Tibial nerve (tissue), 4 donors: ENCODE results near the gene PRRG3. TPM values are rescaled to one million over a fixed set of nuclear protein-coding genes. Genes with fewer than 3 reads are reported as not detected.

Experiments
- DNase-seq, 2 donors: peaks; one replicate each; pipeline ENCODE4 v3.0.0-alpha.2; 2019; ENCODE audit warnings: low spot score in 2 of 2
- H3K27ac ChIP-seq, 4 donors: fragments of 200-600 bp; sonication (generic) in 3 of 4; one replicate each; pipeline ENCODE4 v1.5.1; 2017 to 2019; ENCODE audit warnings: mild to moderate bottlenecking in 1 of 4
- H3K27me3 ChIP-seq, 2 donors: fragments of 200-600 bp; sonication (generic) in 1 of 2; one replicate each; pipeline versions ENCODE4 v1.5.1 to v1.6.0; 2017 to 2019
- H3K36me3 ChIP-seq, 3 donors: fragments of 200-600 bp; sonication (generic); one replicate each; pipeline ENCODE4 v1.5.1; 2018 to 2019
- H3K4me1 ChIP-seq, 4 donors: fragments of 200-600 bp; sonication (generic) in 3 of 4; one replicate each; pipeline ENCODE4 v1.5.1; 2017 to 2019
- H3K4me3 ChIP-seq, 4 donors: fragments of 200-600 bp; sonication (generic) in 3 of 4; one replicate each; pipeline ENCODE4 v1.5.1; 2017 to 2019; ENCODE audit warnings: mild to moderate bottlenecking in 1 of 4, moderate library complexity in 1 of 4
- H3K9me3 ChIP-seq, 4 donors: fragments of 200-600 bp; sonication (generic) in 3 of 4; one replicate each; pipeline ENCODE4 v1.5.1; 2017 to 2019
- EP300 ChIP-seq, 2 donors: sonication (generic); formaldehyde crosslinking; IDR thresholded peaks; one replicate each; pipeline ENCODE4 v1.6.1; 2017; ENCODE audit warnings: antibody characterized with exemption in 2 of 2, mild to moderate bottlenecking in 1 of 2
- POLR2A ChIP-seq, 2 donors: fragments of 450-650 bp; IDR thresholded peaks; one replicate each; pipeline ENCODE4 v1.6.1; 2017; ENCODE audit warnings: antibody characterized with exemption in 2 of 2, mild to moderate bottlenecking in 2 of 2, moderate library complexity in 2 of 2
- WGBS, 2 donors: methylation state at CpG; one replicate each; pipeline ENCODE4 v1.1.5; 2018; 5-methylcytosine and 5-hydroxymethylcytosine counted together
- total RNA-seq, 4 donors: library from RNA; depleted of rRNA; stranded (reverse); fragments of >200 nt; gene quantifications; one replicate each; pipeline ENCODE4 v1.1.0, GENCODE V29; 2016
- TF ChIP-seq, protein P1 (sequence below), 5 experiments: fragments of 200-600 bp in 3 of 5; fragments of 450-650 bp in 2 of 5; sonication (generic) in 3 of 5; IDR thresholded peaks; one replicate each; pipeline ENCODE4 v1.5.1; 2016 to 2019; ENCODE audit warnings: antibody characterized with exemption in 5 of 5, mild to moderate bottlenecking in 3 of 5, moderate library complexity in 2 of 5

The PRRG3 gene
- total RNA-seq, 4 donors from 2014 or later: 14.0 to 55.7 (median 15.9) TPM

DNA sequence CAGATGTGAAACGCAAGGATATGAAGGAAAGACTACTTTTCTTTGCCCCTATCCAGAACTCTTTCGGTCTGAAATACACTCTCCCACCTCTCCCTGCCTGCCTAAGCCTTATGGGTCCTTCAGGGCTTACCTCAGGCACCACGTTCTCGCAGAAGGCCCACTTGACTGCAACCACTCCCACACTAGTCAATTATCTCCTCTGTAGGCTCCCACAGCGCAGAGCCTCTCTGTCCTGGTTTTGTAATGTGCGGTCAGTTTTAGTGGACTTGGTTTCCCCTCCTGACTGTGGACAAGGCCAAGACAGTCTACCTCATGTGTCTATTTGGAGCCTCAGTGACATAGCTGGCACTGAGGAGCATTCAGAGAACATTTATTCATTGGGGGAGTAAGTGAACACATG is 50.4 kb downstream of the PRRG3 start:
- 70 to 94% methylated on average over 6 of the region's 6 CpGs for WGBS, 2 donors
- TF ChIP-seq, protein P1, sequence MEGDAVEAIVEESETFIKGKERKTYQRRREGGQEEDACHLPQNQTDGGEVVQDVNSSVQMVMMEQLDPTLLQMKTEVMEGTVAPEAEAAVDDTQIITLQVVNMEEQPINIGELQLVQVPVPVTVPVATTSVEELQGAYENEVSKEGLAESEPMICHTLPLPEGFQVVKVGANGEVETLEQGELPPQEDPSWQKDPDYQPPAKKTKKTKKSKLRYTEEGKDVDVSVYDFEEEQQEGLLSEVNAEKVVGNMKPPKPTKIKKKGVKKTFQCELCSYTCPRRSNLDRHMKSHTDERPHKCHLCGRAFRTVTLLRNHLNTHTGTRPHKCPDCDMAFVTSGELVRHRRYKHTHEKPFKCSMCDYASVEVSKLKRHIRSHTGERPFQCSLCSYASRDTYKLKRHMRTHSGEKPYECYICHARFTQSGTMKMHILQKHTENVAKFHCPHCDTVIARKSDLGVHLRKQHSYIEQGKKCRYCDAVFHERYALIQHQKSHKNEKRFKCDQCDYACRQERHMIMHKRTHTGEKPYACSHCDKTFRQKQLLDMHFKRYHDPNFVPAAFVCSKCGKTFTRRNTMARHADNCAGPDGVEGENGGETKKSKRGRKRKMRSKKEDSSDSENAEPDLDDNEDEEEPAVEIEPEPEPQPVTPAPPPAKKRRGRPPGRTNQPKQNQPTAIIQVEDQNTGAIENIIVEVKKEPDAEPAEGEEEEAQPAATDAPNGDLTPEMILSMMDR (IDR thresholded peaks at IDR 0.05): no peak
- TF ChIP-seq EP300 (IDR thresholded peaks at IDR 0.05) (no peak), POLR2A (IDR thresholded peaks at IDR 0.05) (no peak)

DNA sequence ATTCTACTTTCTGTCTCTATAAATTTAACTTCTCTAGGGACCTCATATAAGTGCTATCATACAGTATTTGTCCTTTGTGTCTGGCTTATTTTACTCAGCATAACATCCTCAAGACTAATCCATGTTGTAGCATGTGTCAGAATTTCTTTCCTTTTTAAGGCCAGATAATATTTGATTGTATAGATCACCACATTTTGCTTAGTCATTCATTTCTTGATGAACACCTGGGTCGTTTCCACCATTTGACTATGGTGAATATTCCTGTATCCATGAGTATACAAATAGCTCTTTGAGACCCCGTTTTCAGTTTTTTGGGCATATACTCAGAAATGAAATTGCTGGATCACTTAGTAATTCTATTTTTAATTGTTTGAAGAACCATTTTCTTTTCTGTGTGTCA is 51.2 kb downstream of the PRRG3 start:
- TF ChIP-seq POLR2A (IDR thresholded peaks at IDR 0.05) (no peak), EP300 (IDR thresholded peaks at IDR 0.05) (no peak)
- TF ChIP-seq, protein P1 (IDR thresholded peaks at IDR 0.05): no peak

More for the DNA sequence above, 50.4 kb downstream of the PRRG3 start:
- Histone ChIP-seq H3K27ac (no peak overlapping the region), H3K36me3 (no peaks in the 10 kb centered on the region), H3K9me3 (no peaks in the 10 kb centered on the region), H3K27me3 (peaks cover 0 to 3% of the 10 kb centered on the region in 2 donors), H3K4me3 (no peak overlapping the region), H3K4me1 (no peaks in the 10 kb centered on the region)
- DNase-seq: no peak

DNA sequence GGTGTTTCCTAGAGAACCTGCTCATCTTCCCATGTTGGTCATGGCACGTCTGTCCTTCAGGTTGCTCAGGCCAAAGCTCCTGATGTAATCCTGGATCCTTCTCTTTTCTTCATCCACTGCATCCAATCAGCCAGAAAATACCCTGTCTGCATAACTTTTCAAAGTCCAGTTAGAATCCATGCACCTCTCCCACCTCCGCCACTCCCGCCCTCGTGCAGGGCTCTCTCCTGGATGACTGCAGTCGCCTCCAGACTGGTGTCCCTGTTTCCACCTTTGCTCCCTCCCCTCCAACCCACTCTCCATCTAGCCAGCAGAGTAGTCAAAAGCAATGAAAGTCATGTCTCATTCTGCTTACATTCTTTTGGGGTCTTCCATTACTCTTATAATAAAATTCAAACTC is 55.3 kb downstream of the PRRG3 start:
- Histone ChIP-seq H3K27me3 (peaks cover 0 to 12% of the 10 kb centered on the region in 2 donors), H3K4me1 (peaks cover 0 to 11% (median 0%) of the 10 kb centered on the region in 4 donors), H3K4me3 (no peak overlapping the region), H3K27ac (no peak overlapping the region), H3K9me3 (no peaks in the 10 kb centered on the region), H3K36me3 (no peaks in the 10 kb centered on the region)
- 92 to 96% methylated on average over 5 of the region's 5 CpGs for WGBS, 2 donors
- TF ChIP-seq POLR2A (IDR thresholded peaks at IDR 0.05) (no peak), EP300 (IDR thresholded peaks at IDR 0.05) (no peak)
- TF ChIP-seq, protein P1 (IDR thresholded peaks at IDR 0.05): no peak
- no peak for DNase-seq

More for the DNA sequence above, 51.2 kb downstream of the PRRG3 start:
- no peaks in the 10 kb centered on the region for H3K36me3 ChIP-seq
- H3K27me3 ChIP-seq: peaks cover 0 to 11% of the 10 kb centered on the region in 2 donors
- no peak overlapping the region for H3K4me3 ChIP-seq
- no peak for DNase-seq
- no peaks in the 10 kb centered on the region for H3K4me1 ChIP-seq
- H3K27ac ChIP-seq: no peak overlapping the region
- H3K9me3 ChIP-seq: no peaks in the 10 kb centered on the region
- WGBS, 2 donors: 34 to 80% methylated on average over 2 of the region's 2 CpGs

DNA sequence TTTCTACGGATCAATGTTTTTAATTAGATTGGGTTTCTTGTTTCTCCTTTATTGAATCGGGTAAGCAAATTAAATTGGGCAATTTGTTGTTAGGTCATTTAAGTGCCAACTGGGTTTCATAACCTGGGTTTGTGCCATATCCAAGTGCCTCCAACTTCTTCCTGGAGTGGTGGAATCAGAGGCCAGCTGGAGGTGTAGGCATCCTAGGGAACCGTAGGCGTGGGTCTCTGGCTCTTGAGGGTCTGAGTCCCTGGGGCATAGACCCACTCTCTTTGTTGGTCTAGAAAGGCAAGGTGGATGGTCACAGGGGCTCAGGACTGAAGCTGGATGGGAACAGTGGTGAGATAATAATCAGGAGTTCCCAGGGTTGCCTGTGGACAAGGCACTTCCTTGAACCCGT is 57.6 kb downstream of the PRRG3 start:
- TF ChIP-seq EP300 (IDR thresholded peaks at IDR 0.05): no peak
- TF ChIP-seq, protein P1 (IDR thresholded peaks at IDR 0.05): no peak
- TF ChIP-seq POLR2A (IDR thresholded peaks at IDR 0.05): no peak
- WGBS, 2 donors: 67 to 68% methylated on average over 5 of the region's 5 CpGs
- no peak for DNase-seq
- Histone ChIP-seq H3K36me3 (no peaks in the 10 kb centered on the region), H3K27me3 (peaks cover 0 to 12% of the 10 kb centered on the region in 2 donors), H3K4me1 (peaks cover 0 to 11% (median 0%) of the 10 kb centered on the region in 4 donors), H3K27ac (no peak overlapping the region), H3K9me3 (no peaks in the 10 kb centered on the region), H3K4me3 (no peak overlapping the region)

DNA sequence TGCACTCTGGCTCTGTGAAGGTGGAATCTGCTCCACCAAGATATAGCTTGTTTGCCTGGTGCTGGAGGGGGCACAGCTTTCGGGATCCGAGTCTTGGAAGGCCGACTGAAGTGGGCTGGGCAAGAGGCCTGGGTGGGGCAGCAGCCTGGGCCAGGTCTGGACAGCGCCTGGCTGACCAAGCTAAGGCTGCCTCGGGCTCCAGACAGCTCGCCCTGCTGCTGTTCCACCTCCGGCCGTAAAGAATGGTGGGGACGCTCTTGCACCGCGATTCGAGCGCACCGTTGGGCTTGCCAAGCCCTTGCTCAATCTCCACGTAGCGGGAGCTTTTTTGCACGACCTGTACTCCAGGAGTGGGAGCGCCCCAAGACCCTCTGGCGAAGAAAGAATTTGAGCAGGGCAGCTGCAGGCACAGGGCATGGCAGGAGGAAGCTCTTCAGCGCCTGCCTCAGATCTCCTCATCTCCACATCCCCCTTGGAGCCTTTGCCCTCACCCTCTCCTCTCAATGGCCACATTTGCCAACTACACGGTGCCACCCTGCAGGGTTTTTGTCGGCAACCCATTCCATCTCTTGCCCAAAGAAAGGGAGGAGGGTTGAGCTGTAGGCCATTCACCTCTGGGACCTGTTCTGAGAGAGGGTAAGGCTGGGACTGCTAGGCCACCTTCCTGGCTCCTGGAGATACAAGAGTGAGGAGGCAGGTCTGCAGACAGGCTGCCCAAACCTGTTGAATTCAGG is 58.2 kb downstream of the PRRG3 start:
- H3K9me3 ChIP-seq: no peaks in the 10 kb centered on the region
- no peaks in the 10 kb centered on the region for H3K36me3 ChIP-seq
- no peak overlapping the region for H3K4me3 ChIP-seq
- peaks cover 0 to 11% (median 0%) of the 10 kb centered on the region in 4 donors for H3K4me1 ChIP-seq
- no peak for TF ChIP-seq EP300 (IDR thresholded peaks at IDR 0.05)
- no peak for TF ChIP-seq POLR2A (IDR thresholded peaks at IDR 0.05)
- TF ChIP-seq, protein P1 (IDR thresholded peaks at IDR 0.05): peak; percentile 59 to 82 (median 75)
- DNase-seq: peak; percentile 20 to 34
- 20 to 80% methylated on average over 1 to 21 of the region's 22 CpGs for WGBS, 2 donors
- peaks cover 0 to 12% of the 10 kb centered on the region in 2 donors for H3K27me3 ChIP-seq
- no peak overlapping the region for H3K27ac ChIP-seq
